ENCODE data around the gene ATF6. TPM values are rescaled to one million over a fixed set of nuclear protein-coding genes. Genes with fewer than 3 reads are reported as not detected.

Gene ATF6
- total RNA-seq, 1 experiment from 2014 or later: 10.6 TPM

DNA sequence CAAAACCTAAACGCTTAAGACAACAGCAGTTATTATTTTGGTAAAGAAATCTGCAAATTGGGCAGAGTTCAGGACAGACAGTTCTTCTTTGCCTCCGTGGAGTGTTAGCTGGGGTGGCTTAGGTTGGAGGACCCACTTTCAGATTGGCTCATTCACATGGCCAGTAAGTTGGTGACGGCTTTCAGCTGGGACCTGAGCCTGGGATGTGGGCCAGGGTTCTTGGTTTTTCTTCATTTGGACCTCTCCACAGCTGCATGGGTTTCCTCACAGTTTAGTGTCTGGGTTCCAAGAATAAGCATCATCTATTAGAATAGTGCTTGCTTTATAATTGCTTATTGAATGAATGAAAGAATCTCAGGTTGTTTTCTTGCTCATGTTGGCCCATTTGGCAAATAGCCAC lies 72.2 kb downstream of the ATF6 start:
- ChIA-PET CTCF (interaction anchor here (1.2 kb wide), 1 partner anchor 199 kb away, joined by 4 read pairs; no protein-coding TSS in a partner anchor), POLR2A (no interaction called here)
- DNase-seq (ENCODE audit: low spot score) (no peak), ATAC-seq (no peak)
- no peak for TF ChIP-seq ELF4 (CRISPR knock-in tag; IDR thresholded peaks at IDR 0.05; ENCODE audit: low read depth)
- TF ChIP-seq ZSCAN18 (CRISPR knock-in tag; IDR thresholded peaks at IDR 0.05): no peak
- TF ChIP-seq HMGXB4 (CRISPR knock-in tag; IDR thresholded peaks at IDR 0.05): no peak
- TF ChIP-seq NFE2L1 (CRISPR knock-in tag; IDR thresholded peaks at IDR 0.05): no peak
- TF ChIP-seq CREB1 (CRISPR knock-in tag; IDR thresholded peaks at IDR 0.05): no peak
- TF ChIP-seq MXD4 (CRISPR knock-in tag; IDR thresholded peaks at IDR 0.05; ENCODE audit: borderline replicate concordance): no peak
- TF ChIP-seq ZNF423 (CRISPR knock-in tag; IDR thresholded peaks at IDR 0.05): no peak
- H3K27me3 Mint-ChIP-seq (ENCODE audit: low read depth): peaks cover 2% of the 10 kb centered on the region; the same call in 1 of the 2 replicates
- H3K4me1 Mint-ChIP-seq: no peaks in the 10 kb centered on the region
- H3K9me3 Mint-ChIP-seq: peaks cover 15% of the 10 kb centered on the region
- H3K4me3 Mint-ChIP-seq: no peak overlapping the region
- H3K36me3 Mint-ChIP-seq: peaks cover 16% of the 10 kb centered on the region
- H3K27ac Mint-ChIP-seq: no peak overlapping the region

- Mint-ChIP-seq H3K27me3 (ENCODE audit: low read depth) (no peaks in the 10 kb centered on the region), H3K9me3 (peaks cover 9% of the 10 kb centered on the region), H3K4me1 (no peaks in the 10 kb centered on the region), H3K36me3 (peaks cover 10% of the 10 kb centered on the region), H3K4me3 (no peak overlapping the region), H3K27ac (no peak overlapping the region)
- ChIA-PET POLR2A (no interaction called here), CTCF (no interaction called here)
- TF ChIP-seq USF2 (CRISPR knock-in tag; IDR thresholded peaks at IDR 0.05): no peak
- TF ChIP-seq ESRRA (CRISPR knock-in tag; IDR thresholded peaks at IDR 0.05; ENCODE audit: borderline replicate concordance): no peak
- no peak for TF ChIP-seq SMAD4 (CRISPR knock-in tag; IDR thresholded peaks at IDR 0.05)
- TF ChIP-seq CTCF (IDR thresholded peaks at IDR 0.05): no peak
- no peak for TF ChIP-seq ELF4 (CRISPR knock-in tag; IDR thresholded peaks at IDR 0.05; ENCODE audit: low read depth)
- TF ChIP-seq CBFB (CRISPR knock-in tag; IDR thresholded peaks at IDR 0.05; ENCODE audit: low read depth): no peak
- no peak for TF ChIP-seq ETV6 (CRISPR knock-in tag; IDR thresholded peaks at IDR 0.05)
- TF ChIP-seq, protein P1, sequence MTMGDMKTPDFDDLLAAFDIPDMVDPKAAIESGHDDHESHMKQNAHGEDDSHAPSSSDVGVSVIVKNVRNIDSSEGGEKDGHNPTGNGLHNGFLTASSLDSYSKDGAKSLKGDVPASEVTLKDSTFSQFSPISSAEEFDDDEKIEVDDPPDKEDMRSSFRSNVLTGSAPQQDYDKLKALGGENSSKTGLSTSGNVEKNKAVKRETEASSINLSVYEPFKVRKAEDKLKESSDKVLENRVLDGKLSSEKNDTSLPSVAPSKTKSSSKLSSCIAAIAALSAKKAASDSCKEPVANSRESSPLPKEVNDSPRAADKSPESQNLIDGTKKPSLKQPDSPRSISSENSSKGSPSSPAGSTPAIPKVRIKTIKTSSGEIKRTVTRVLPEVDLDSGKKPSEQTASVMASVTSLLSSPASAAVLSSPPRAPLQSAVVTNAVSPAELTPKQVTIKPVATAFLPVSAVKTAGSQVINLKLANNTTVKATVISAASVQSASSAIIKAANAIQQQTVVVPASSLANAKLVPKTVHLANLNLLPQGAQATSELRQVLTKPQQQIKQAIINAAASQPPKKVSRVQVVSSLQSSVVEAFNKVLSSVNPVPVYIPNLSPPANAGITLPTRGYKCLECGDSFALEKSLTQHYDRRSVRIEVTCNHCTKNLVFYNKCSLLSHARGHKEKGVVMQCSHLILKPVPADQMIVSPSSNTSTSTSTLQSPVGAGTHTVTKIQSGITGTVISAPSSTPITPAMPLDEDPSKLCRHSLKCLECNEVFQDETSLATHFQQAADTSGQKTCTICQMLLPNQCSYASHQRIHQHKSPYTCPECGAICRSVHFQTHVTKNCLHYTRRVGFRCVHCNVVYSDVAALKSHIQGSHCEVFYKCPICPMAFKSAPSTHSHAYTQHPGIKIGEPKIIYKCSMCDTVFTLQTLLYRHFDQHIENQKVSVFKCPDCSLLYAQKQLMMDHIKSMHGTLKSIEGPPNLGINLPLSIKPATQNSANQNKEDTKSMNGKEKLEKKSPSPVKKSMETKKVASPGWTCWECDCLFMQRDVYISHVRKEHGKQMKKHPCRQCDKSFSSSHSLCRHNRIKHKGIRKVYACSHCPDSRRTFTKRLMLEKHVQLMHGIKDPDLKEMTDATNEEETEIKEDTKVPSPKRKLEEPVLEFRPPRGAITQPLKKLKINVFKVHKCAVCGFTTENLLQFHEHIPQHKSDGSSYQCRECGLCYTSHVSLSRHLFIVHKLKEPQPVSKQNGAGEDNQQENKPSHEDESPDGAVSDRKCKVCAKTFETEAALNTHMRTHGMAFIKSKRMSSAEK (CRISPR knock-in tag; IDR thresholded peaks at IDR 0.05; ENCODE audit: borderline replicate concordance): no peak
- no peak for TF ChIP-seq MXD4 (CRISPR knock-in tag; IDR thresholded peaks at IDR 0.05; ENCODE audit: borderline replicate concordance)
- no peak for TF ChIP-seq NR2C2 (CRISPR knock-in tag; IDR thresholded peaks at IDR 0.05)
- TF ChIP-seq ATF6 (CRISPR knock-in tag; IDR thresholded peaks at IDR 0.05): no peak
- TF ChIP-seq E2F1 (CRISPR knock-in tag; IDR thresholded peaks at IDR 0.05): no peak
- no peak for TF ChIP-seq ZNF219 (CRISPR knock-in tag; IDR thresholded peaks at IDR 0.05; ENCODE audit: borderline replicate concordance)
- no peak for ATAC-seq
- no peak for DNase-seq (ENCODE audit: low spot score)
Measured at GRCh38 chr1:161838885-161839284, 72.8 kb downstream of the ATF6 start.

All from WTC11 (cell line).